Testis (tissue), 2 donors: ENCODE results near the gene CASTOR1.

Experiments
- CTCF ChIP-seq, 3 experiments: fragments of 450-650 bp in 2 of 3; fragments of 200-600 bp in 1 of 3; sonication (generic) in 1 of 3; IDR thresholded peaks; one replicate each; pipeline ENCODE4 v1.5.1; 2016 to 2019; ENCODE audit warnings: antibody characterized with exemption in 3 of 3, mild to moderate bottlenecking in 2 of 3, moderate library complexity in 1 of 3
- POLR2A ChIP-seq: fragments of 450-650 bp; IDR thresholded peaks from one replicate; pipeline ENCODE4 v1.6.1; 2017; ENCODE audit warnings: antibody characterized with exemption, mild to moderate bottlenecking, moderate library complexity

- TF ChIP-seq CTCF (IDR thresholded peaks at IDR 0.05), result no peak
- no peak for TF ChIP-seq POLR2A
Observed at GRCh38 chr22:30236875-30237274, 52.4 kb downstream of the CASTOR1 start.
